PC-9 (cell line): ENCODE measurements around the gene MYO6. TPM values are rescaled to one million over a fixed set of nuclear protein-coding genes. Genes with fewer than 3 reads are reported as not detected.

ENCODE experiments used
- BruUV-seq: library from RNA; stranded (reverse); fragments of 400-500 nt; replicated peaks from 2 replicates; lab custom pipeline; 2021; lab: Mats Ljungman, UMichigan
- CTCF ChIA-PET: fragments of 300-600 bp; sonication (Branson Sonifier 250); formaldehyde crosslinking; loops from one replicate; lab custom pipeline; 2022; ENCODE audit warnings: antibody characterized with exemption; lab: Charles Lee
- POLR2A ChIA-PET: fragments of 300-600 bp; sonication (Branson Sonifier 250); formaldehyde crosslinking; loops from one replicate; lab custom pipeline; 2022; ENCODE audit warnings: antibody characterized with exemption; ENCODE audit not compliant: unreplicated experiment; lab: Charles Lee
- DNase-seq, 2 experiments: peaks; one replicate each; pipeline versions ENCODE4 v3.0.0 to v3.0.0-alpha.2; 2015 to 2022; ENCODE audit warnings: mixed read lengths in 1 of 2
- H2AFZ ChIP-seq: fragments of 200-600 bp; sonication (generic); 2 replicates; pipeline ENCODE4 v1.8.1; 2017; ENCODE audit warnings: antibody characterized with exemption
- H3F3A ChIP-seq: fragments of 200-600 bp; sonication (generic); 2 replicates; pipeline ENCODE4 v1.8.1; 2017; ENCODE audit warnings: antibody characterized with exemption, mild to moderate bottlenecking, low read depth; ENCODE audit not compliant: insufficient read depth
- H3K27ac ChIP-seq: fragments of 200-600 bp; sonication (generic); 2 replicates; pipeline ENCODE4 v1.6.1; 2016; ENCODE audit warnings: mixed run types
- H3K27me3 ChIP-seq: fragments of 200-600 bp; sonication (generic); 2 replicates; pipeline ENCODE4 v1.6.1; 2016; ENCODE audit warnings: low read depth, mixed run types; ENCODE audit not compliant: insufficient read depth
- H3K36me3 ChIP-seq: fragments of 200-600 bp; sonication (generic); 2 replicates; pipeline ENCODE4 v1.6.1; 2016; ENCODE audit warnings: low read depth, mixed run types
- H3K4me1 ChIP-seq: fragments of 200-600 bp; sonication (generic); replicated peaks from 2 replicates; pipeline ENCODE4 v1.6.1; 2016; ENCODE audit warnings: mixed run types; ENCODE audit not compliant: insufficient read depth
- H3K4me2 ChIP-seq: fragments of 200-600 bp; sonication (generic); 2 replicates; pipeline ENCODE4 v1.6.1; 2017; ENCODE audit warnings: mixed run types
- H3K4me3 ChIP-seq: fragments of 200-600 bp; sonication (generic); 2 replicates; pipeline ENCODE4 v1.6.1; 2016; ENCODE audit warnings: mixed run types
- H3K79me2 ChIP-seq: fragments of 200-600 bp; sonication (generic); 2 replicates; pipeline ENCODE4 v1.6.1; 2017; ENCODE audit warnings: low read depth, mixed run types
- H3K9me2 ChIP-seq: fragments of 200-600 bp; sonication (generic); 2 replicates; pipeline ENCODE4 v1.8.1; 2017; ENCODE audit warnings: mild to moderate bottlenecking; ENCODE audit not compliant: insufficient read depth
- H3K9me3 ChIP-seq: fragments of 200-600 bp; sonication (generic); 2 replicates; pipeline ENCODE4 v1.8.1; 2016; ENCODE audit warnings: low read depth; ENCODE audit not compliant: insufficient read depth
- H4K20me1 ChIP-seq: fragments of 200-600 bp; sonication (generic); 2 replicates; pipeline ENCODE4 v1.8.1; 2017; ENCODE audit not compliant: insufficient read depth
- EZH2 ChIP-seq: fragments of 200-600 bp; sonication (generic); IDR thresholded peaks from 2 replicates; pipeline ENCODE4 v1.8.0; 2017; ENCODE audit warnings: antibody characterized with exemption, low read depth
- intact Hi-C: fragments of 100-400 bp; cut with micrococcal nuclease; formaldehyde crosslinking; loops from one replicate; pipeline ENCODE4 v1.10.0; 2022; ENCODE audit not compliant: unreplicated experiment
- total RNA-seq: library from RNA; stranded (reverse); gene quantifications from 2 replicates; pipeline ENCODE4 v1.2.3, GENCODE V29; 2021
- TF ChIP-seq, protein P1 (sequence below): fragments of 200-600 bp; sonication (generic); conservative IDR thresholded peaks from 2 replicates; pipeline ENCODE4 v1.6.1; 2017; ENCODE audit warnings: mixed run types, antibody characterized with exemption, mild to moderate bottlenecking, moderate library complexity

MYO6 gene
- total RNA-seq, 1 experiment from 2014 or later, result 93.0 TPM

DNA sequence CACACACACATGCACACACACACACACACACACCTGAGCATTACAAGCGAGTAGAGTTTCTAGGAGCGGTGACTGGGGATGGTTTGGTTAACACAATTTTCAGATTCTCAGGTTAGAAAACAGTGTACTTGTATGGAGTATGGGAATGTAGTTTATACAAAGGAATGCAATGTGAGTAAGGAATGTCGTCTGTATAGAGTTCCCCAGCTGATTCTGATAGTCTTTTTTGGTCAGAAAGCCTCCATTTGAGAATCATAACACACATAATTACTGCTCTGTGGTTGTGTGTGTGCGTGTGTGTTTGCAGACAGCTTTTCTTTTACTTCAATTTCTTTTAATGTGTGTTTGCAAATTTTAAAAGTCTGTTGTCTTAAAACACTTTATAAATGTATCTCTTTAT is 93.2 kb downstream of the MYO6 start:
- H3K4me1 ChIP-seq, result no peaks in the 10 kb centered on the region
- intact Hi-C loops, result no loop called here

DNA sequence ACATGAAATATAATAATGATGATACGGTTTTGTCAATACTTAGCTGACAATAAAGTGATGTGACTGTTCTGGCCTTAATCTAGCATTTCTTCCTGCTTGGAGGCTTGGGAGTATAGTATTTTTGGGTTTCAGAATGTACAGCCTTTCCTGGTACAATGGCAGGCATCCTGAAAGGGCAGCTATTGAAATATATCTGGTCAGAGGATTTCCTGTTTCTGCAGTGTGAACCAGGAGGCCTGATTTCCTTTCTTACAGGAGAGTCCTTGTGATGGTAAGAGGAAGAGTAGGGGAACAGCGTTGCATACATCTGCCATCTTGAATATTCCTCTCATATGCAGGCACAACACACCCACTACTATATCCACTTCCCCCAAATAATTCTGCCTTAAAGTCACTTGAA is 93.7 kb downstream of the MYO6 start:
- H3K27ac ChIP-seq, result no peak overlapping the region
- H4K20me1 ChIP-seq, result no peaks in the 10 kb centered on the region
- H3K79me2 ChIP-seq, result no peaks in the 10 kb centered on the region
- CTCF ChIA-PET, result no interaction called here
- H3K4me2 ChIP-seq, result no peak overlapping the region
- no peaks in the 10 kb centered on the region for H3K27me3 ChIP-seq
- H3K4me3 ChIP-seq, result no peak overlapping the region
- no peaks in the 10 kb centered on the region for H3K9me3 ChIP-seq
- no peaks in the 10 kb centered on the region for H3K9me2 ChIP-seq
- no peak for DNase-seq
- H2AFZ ChIP-seq, result no peak overlapping the region
- H3K36me3 ChIP-seq, result no peaks in the 10 kb centered on the region; the same call in 1 of the 2 replicates
- BruUV-seq, result no TSS peak
- H3F3A ChIP-seq, result peaks cover 5% of the 10 kb centered on the region
- TF ChIP-seq EZH2, result no peak
- TF ChIP-seq, protein P1, sequence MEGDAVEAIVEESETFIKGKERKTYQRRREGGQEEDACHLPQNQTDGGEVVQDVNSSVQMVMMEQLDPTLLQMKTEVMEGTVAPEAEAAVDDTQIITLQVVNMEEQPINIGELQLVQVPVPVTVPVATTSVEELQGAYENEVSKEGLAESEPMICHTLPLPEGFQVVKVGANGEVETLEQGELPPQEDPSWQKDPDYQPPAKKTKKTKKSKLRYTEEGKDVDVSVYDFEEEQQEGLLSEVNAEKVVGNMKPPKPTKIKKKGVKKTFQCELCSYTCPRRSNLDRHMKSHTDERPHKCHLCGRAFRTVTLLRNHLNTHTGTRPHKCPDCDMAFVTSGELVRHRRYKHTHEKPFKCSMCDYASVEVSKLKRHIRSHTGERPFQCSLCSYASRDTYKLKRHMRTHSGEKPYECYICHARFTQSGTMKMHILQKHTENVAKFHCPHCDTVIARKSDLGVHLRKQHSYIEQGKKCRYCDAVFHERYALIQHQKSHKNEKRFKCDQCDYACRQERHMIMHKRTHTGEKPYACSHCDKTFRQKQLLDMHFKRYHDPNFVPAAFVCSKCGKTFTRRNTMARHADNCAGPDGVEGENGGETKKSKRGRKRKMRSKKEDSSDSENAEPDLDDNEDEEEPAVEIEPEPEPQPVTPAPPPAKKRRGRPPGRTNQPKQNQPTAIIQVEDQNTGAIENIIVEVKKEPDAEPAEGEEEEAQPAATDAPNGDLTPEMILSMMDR, result no peak
- intact Hi-C loops, result no loop called here
- H3K4me1 ChIP-seq, result no peaks in the 10 kb centered on the region
- POLR2A ChIA-PET, result no interaction called here

More for the DNA sequence above, 93.2 kb downstream of the MYO6 start:
- no peak overlapping the region for H3K27ac ChIP-seq
- no peaks in the 10 kb centered on the region for H3K9me3 ChIP-seq
- peaks cover 5% of the 10 kb centered on the region for H3F3A ChIP-seq
- ChIA-PET CTCF (no interaction called here), POLR2A (no interaction called here)
- no peak for DNase-seq
- no peak overlapping the region for H3K4me3 ChIP-seq
- BruUV-seq, result no TSS peak
- no peak overlapping the region for H3K4me2 ChIP-seq
- no peaks in the 10 kb centered on the region for H4K20me1 ChIP-seq
- no peaks in the 10 kb centered on the region for H3K79me2 ChIP-seq
- no peak overlapping the region for H2AFZ ChIP-seq
- TF ChIP-seq, protein P1, result no peak
- TF ChIP-seq EZH2, result no peak
- H3K36me3 ChIP-seq, result no peaks in the 10 kb centered on the region; the same call in 1 of the 2 replicates
- H3K27me3 ChIP-seq, result no peaks in the 10 kb centered on the region
- H3K9me2 ChIP-seq, result no peaks in the 10 kb centered on the region

DNA sequence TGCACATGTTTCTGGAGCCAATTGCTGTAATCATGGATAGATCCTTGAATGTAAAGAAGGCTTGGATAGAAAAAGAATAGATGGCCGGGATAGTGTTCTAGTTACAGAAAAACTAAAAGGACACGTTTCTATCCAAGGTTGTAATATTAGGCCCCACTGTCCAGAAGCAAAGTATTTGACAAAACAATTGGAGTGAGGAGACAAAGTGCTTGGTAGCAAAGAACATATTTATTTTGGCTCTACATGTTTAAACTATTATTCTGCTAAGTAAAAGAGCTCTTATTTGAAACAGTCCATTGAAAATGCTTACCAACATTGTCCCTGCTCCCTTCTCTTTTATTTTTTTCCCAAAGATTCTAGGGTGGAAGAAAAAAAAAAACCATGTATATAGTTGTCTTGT is 94.4 kb downstream of the MYO6 start:
- Histone ChIP-seq H3K9me2 (no peaks in the 10 kb centered on the region), H4K20me1 (no peaks in the 10 kb centered on the region), H2AFZ (no peak overlapping the region), H3K4me1 (peaks cover 6% of the 10 kb centered on the region), H3K36me3 (peaks cover 6% of the 10 kb centered on the region; the same call in 1 of the 2 replicates), H3K4me2 (no peak overlapping the region), H3K9me3 (no peaks in the 10 kb centered on the region), H3K27me3 (no peaks in the 10 kb centered on the region), H3K79me2 (no peaks in the 10 kb centered on the region), H3K27ac (no peak overlapping the region), H3F3A (peaks cover 5% of the 10 kb centered on the region), H3K4me3 (no peak overlapping the region)
- no peak for DNase-seq
- TF ChIP-seq, protein P1, result no peak
- no peak for TF ChIP-seq EZH2
- intact Hi-C loops, result no loop called here
- ChIA-PET CTCF (no interaction called here), POLR2A (no interaction called here)
- BruUV-seq, result no TSS peak
